Type B pancreatic cell (in vitro differentiated cells): ENCODE results near the gene SLCO3A1. TPM values are rescaled to one million over a fixed set of nuclear protein-coding genes. Genes with fewer than 3 reads are reported as not detected.

Experiments
- DNase-seq: peaks from one replicate; pipeline ENCODE4 v3.0.0; 2021; ENCODE audit warnings: mixed read lengths; ENCODE audit not compliant: unreplicated experiment; ENCODE audit errors: extremely low spot score
- H3K27ac Mint-ChIP-seq: 2 replicates; pipeline ENCODE4 v1.8.0; 2021; ENCODE audit warnings: mild to moderate bottlenecking, mixed read lengths
- H3K27me3 Mint-ChIP-seq: 2 replicates; pipeline ENCODE4 v1.8.0; 2021; ENCODE audit warnings: mixed read lengths
- H3K36me3 Mint-ChIP-seq: 2 replicates; pipeline ENCODE4 v1.8.0; 2021; ENCODE audit warnings: mixed read lengths
- H3K4me1 Mint-ChIP-seq: one replicate; pipeline ENCODE4 v1.8.0; 2021; ENCODE audit warnings: mixed read lengths; ENCODE audit not compliant: unreplicated experiment
- H3K4me3 Mint-ChIP-seq: 2 replicates; pipeline ENCODE4 v1.8.0; 2021; ENCODE audit warnings: mild to moderate bottlenecking, mixed read lengths
- H3K9me3 Mint-ChIP-seq: 2 replicates; pipeline ENCODE4 v1.8.0; 2021; ENCODE audit warnings: mixed read lengths
- CTCF ChIP-seq: fragments of 200-600 bp; sonication (generic); conservative IDR thresholded peaks from 2 replicates; pipeline ENCODE4 v1.5.0; 2021; ENCODE audit warnings: antibody characterized with exemption, mild to moderate bottlenecking
- long read RNA-seq: library from polyadenylated mRNA; unstranded; transcript quantifications from one replicate; pipeline ENCODE4 v2.0.0, GENCODE V29; 2020
- total RNA-seq: library from RNA; stranded (reverse); gene quantifications from 2 replicates; pipeline ENCODE4 v1.2.1, GENCODE V29; 2021; ENCODE audit warnings: low replicate concordance

Gene SLCO3A1
- total RNA-seq, result 30.9 and 104 TPM in 2 replicates
- long read RNA-seq, full-length matches to known transcripts, result 5 of 78 reads
- long read RNA-seq, partial matches to known transcripts, result 29 of 78 reads
- long read RNA-seq, other reads (novel, unspliced or antisense), result 44 of 78 reads

GRCh38 chr15:91853511-91853947 lies at the start of gene SLCO3A1:
SLCO3A1 (plus strand) TSS chr15:91853708.
- no peak for DNase-seq
- peaks cover 41% of the 10 kb centered on the region for H3K4me1 Mint-ChIP-seq
- no peaks in the 10 kb centered on the region for H3K9me3 Mint-ChIP-seq
- peak within 1 kb of the TSS; percentile 91 for H3K4me3 Mint-ChIP-seq
- H3K36me3 Mint-ChIP-seq, result peaks cover 4% of the 10 kb centered on the region
- no peak for TF ChIP-seq CTCF
- H3K27ac Mint-ChIP-seq, result peak within 1 kb of the TSS; percentile 84
- peaks cover 21% of the 10 kb centered on the region for H3K27me3 Mint-ChIP-seq

- no peak overlapping the region for H3K27ac Mint-ChIP-seq
- H3K9me3 Mint-ChIP-seq, result no peaks in the 10 kb centered on the region
- no peak overlapping the region for H3K4me3 Mint-ChIP-seq
- no peak for DNase-seq
- H3K4me1 Mint-ChIP-seq, result no peaks in the 10 kb centered on the region
- H3K27me3 Mint-ChIP-seq, result peaks cover 37% of the 10 kb centered on the region
- no peak for TF ChIP-seq CTCF
- H3K36me3 Mint-ChIP-seq, result no peaks in the 10 kb centered on the region
Observed at GRCh38 chr15:91807122-91807521, 46.4 kb upstream of the SLCO3A1 start.

- TF ChIP-seq CTCF, result no peak
- Mint-ChIP-seq H3K27me3 (peaks cover 6% of the 10 kb centered on the region), H3K27ac (no peak overlapping the region), H3K36me3 (no peaks in the 10 kb centered on the region), H3K4me1 (no peaks in the 10 kb centered on the region), H3K9me3 (peaks cover 9% of the 10 kb centered on the region), H3K4me3 (no peak overlapping the region)
- DNase-seq, result no peak
Observed at GRCh38 chr15:91813924-91814323, 39.6 kb upstream of the SLCO3A1 start.

- Mint-ChIP-seq H3K27me3 (no peaks in the 10 kb centered on the region), H3K27ac (no peak overlapping the region), H3K4me3 (no peak overlapping the region), H3K36me3 (no peaks in the 10 kb centered on the region), H3K9me3 (peaks cover 13% of the 10 kb centered on the region), H3K4me1 (no peaks in the 10 kb centered on the region)
- no peak for TF ChIP-seq CTCF
- DNase-seq, result no peak
Observed at GRCh38 chr15:91816942-91817341, 36.6 kb upstream of the SLCO3A1 start.

- no peak overlapping the region for H3K4me3 Mint-ChIP-seq
- DNase-seq, result no peak
- peaks cover 3% of the 10 kb centered on the region for H3K9me3 Mint-ChIP-seq
- H3K36me3 Mint-ChIP-seq, result no peaks in the 10 kb centered on the region
- no peaks in the 10 kb centered on the region for H3K27me3 Mint-ChIP-seq
- H3K4me1 Mint-ChIP-seq, result no peaks in the 10 kb centered on the region
- TF ChIP-seq CTCF, result no peak
- no peak overlapping the region for H3K27ac Mint-ChIP-seq
Observed at GRCh38 chr15:91821458-91821857, 32.0 kb upstream of the SLCO3A1 start.

GRCh38 chr15:91824256-91824655 lies 29.3 kb upstream of the SLCO3A1 start:
- no peaks in the 10 kb centered on the region for H3K36me3 Mint-ChIP-seq
- H3K4me3 Mint-ChIP-seq, result no peak overlapping the region
- no peak overlapping the region for H3K27ac Mint-ChIP-seq
- TF ChIP-seq CTCF, result no peak
- peaks cover 3% of the 10 kb centered on the region for H3K9me3 Mint-ChIP-seq
- no peaks in the 10 kb centered on the region for H3K4me1 Mint-ChIP-seq
- DNase-seq, result no peak
- no peaks in the 10 kb centered on the region for H3K27me3 Mint-ChIP-seq
